PC-9 (cell line): ENCODE measurements around the gene PAK2. TPM values are rescaled to one million over a fixed set of nuclear protein-coding genes. Genes with fewer than 3 reads are reported as not detected.
A peak's percentile ranks its signal among the peaks of the same experiment; 100 is the strongest.
"Not testable (repeated sequence)": the region's sequence is repeated elsewhere in the genome, so short reads cannot be mapped to it uniquely, and the experiment has no call there.

Experiments used
- BruUV-seq: library from RNA; stranded (reverse); fragments of 400-500 nt; replicated peaks from 2 replicates; lab custom pipeline; 2021; lab: Mats Ljungman, UMichigan
- CTCF ChIA-PET: fragments of 300-600 bp; sonication (Branson Sonifier 250); formaldehyde crosslinking; loops from one replicate; lab custom pipeline; 2022; ENCODE audit warnings: antibody characterized with exemption; lab: Charles Lee
- POLR2A ChIA-PET: fragments of 300-600 bp; sonication (Branson Sonifier 250); formaldehyde crosslinking; loops from one replicate; lab custom pipeline; 2022; ENCODE audit warnings: antibody characterized with exemption; ENCODE audit not compliant: unreplicated experiment; lab: Charles Lee
- DNase-seq, 2 experiments: peaks; one replicate each; pipeline versions ENCODE4 v3.0.0 to v3.0.0-alpha.2; 2015 to 2022; ENCODE audit warnings: mixed read lengths in 1 of 2
- H2AFZ ChIP-seq: fragments of 200-600 bp; sonication (generic); 2 replicates; pipeline ENCODE4 v1.8.1; 2017; ENCODE audit warnings: antibody characterized with exemption
- H3F3A ChIP-seq: fragments of 200-600 bp; sonication (generic); 2 replicates; pipeline ENCODE4 v1.8.1; 2017; ENCODE audit warnings: antibody characterized with exemption, mild to moderate bottlenecking, low read depth; ENCODE audit not compliant: insufficient read depth
- H3K27ac ChIP-seq: fragments of 200-600 bp; sonication (generic); 2 replicates; pipeline ENCODE4 v1.6.1; 2016; ENCODE audit warnings: mixed run types
- H3K27me3 ChIP-seq: fragments of 200-600 bp; sonication (generic); 2 replicates; pipeline ENCODE4 v1.6.1; 2016; ENCODE audit warnings: low read depth, mixed run types; ENCODE audit not compliant: insufficient read depth
- H3K36me3 ChIP-seq: fragments of 200-600 bp; sonication (generic); 2 replicates; pipeline ENCODE4 v1.6.1; 2016; ENCODE audit warnings: low read depth, mixed run types
- H3K4me1 ChIP-seq: fragments of 200-600 bp; sonication (generic); replicated peaks from 2 replicates; pipeline ENCODE4 v1.6.1; 2016; ENCODE audit warnings: mixed run types; ENCODE audit not compliant: insufficient read depth
- H3K4me2 ChIP-seq: fragments of 200-600 bp; sonication (generic); 2 replicates; pipeline ENCODE4 v1.6.1; 2017; ENCODE audit warnings: mixed run types
- H3K4me3 ChIP-seq: fragments of 200-600 bp; sonication (generic); 2 replicates; pipeline ENCODE4 v1.6.1; 2016; ENCODE audit warnings: mixed run types
- H3K79me2 ChIP-seq: fragments of 200-600 bp; sonication (generic); 2 replicates; pipeline ENCODE4 v1.6.1; 2017; ENCODE audit warnings: low read depth, mixed run types
- H3K9me2 ChIP-seq: fragments of 200-600 bp; sonication (generic); 2 replicates; pipeline ENCODE4 v1.8.1; 2017; ENCODE audit warnings: mild to moderate bottlenecking; ENCODE audit not compliant: insufficient read depth
- H3K9me3 ChIP-seq: fragments of 200-600 bp; sonication (generic); 2 replicates; pipeline ENCODE4 v1.8.1; 2016; ENCODE audit warnings: low read depth; ENCODE audit not compliant: insufficient read depth
- H4K20me1 ChIP-seq: fragments of 200-600 bp; sonication (generic); 2 replicates; pipeline ENCODE4 v1.8.1; 2017; ENCODE audit not compliant: insufficient read depth
- CTCF ChIP-seq: fragments of 200-600 bp; sonication (generic); conservative IDR thresholded peaks from 2 replicates; pipeline ENCODE4 v1.6.1; 2017; ENCODE audit warnings: mixed run types, antibody characterized with exemption, mild to moderate bottlenecking, moderate library complexity
- EZH2 ChIP-seq: fragments of 200-600 bp; sonication (generic); IDR thresholded peaks from 2 replicates; pipeline ENCODE4 v1.8.0; 2017; ENCODE audit warnings: antibody characterized with exemption, low read depth
- intact Hi-C: fragments of 100-400 bp; cut with micrococcal nuclease; formaldehyde crosslinking; loops from one replicate; pipeline ENCODE4 v1.10.0; 2022; ENCODE audit not compliant: unreplicated experiment
- total RNA-seq: library from RNA; stranded (reverse); gene quantifications from 2 replicates; pipeline ENCODE4 v1.2.3, GENCODE V29; 2021

The PAK2 gene
- total RNA-seq, 1 experiment from 2014 or later = 78.6 TPM

- Histone ChIP-seq H3K27ac (no peak overlapping the region), H3K79me2 (peaks cover 28% of the 10 kb centered on the region), H2AFZ (no peak overlapping the region), H3K4me3 (no peak overlapping the region), H3F3A (peaks cover 22% of the 10 kb centered on the region; the same call in 1 of the 2 replicates), H3K4me2 (no peak overlapping the region), H3K27me3 (no peaks in the 10 kb centered on the region), H4K20me1 (peaks cover 16% of the 10 kb centered on the region), H3K9me2 (no peaks in the 10 kb centered on the region), H3K36me3 (0 out of 2 replicates have a peak, but pooled peaks cover 13% of the 10 kb centered on the region), H3K9me3 (no peaks in the 10 kb centered on the region), H3K4me1 (peaks cover 11% of the 10 kb centered on the region)
- POLR2A ChIA-PET = no interaction called here
- TF ChIP-seq EZH2 (no peak), CTCF (no peak)
- CTCF ChIA-PET = no interaction called here
- intact Hi-C loops = no loop called here
- DNase-seq = no peak
- no TSS peak for BruUV-seq
Observed at GRCh38 chr3:196737655-196738054, 2.0 kb upstream of the PAK2 start.

- H3K79me2 ChIP-seq = peaks cover 58% of the 10 kb centered on the region
- H3K36me3 ChIP-seq = 0 out of 2 replicates have a peak, but pooled peaks cover 2% of the 10 kb centered on the region
- BruUV-seq = TSS peak; percentile 31
- CTCF ChIA-PET = interaction anchor here (0.6 to 1.4 kb wide), 5 partner anchors 22 to 759 kb away, joined by 4 to 12 read pairs (median 6); no protein-coding TSS in a partner anchor
- no peaks in the 10 kb centered on the region for H3K27me3 ChIP-seq
- H3F3A ChIP-seq = peaks cover 25% of the 10 kb centered on the region; the same call in 1 of the 2 replicates
- TF ChIP-seq EZH2 (no peak), CTCF (0 out of 2 replicates have a peak, but pooled peaks have one; percentile 20)
- POLR2A ChIA-PET = interaction anchor here (0.7 kb wide), 2 partner anchors 123 to 504 kb away, joined by 3 read pairs; no protein-coding TSS in a partner anchor
- intact Hi-C loops = loop anchor here (2.0 to 5.0 kb wide), 2 partner anchors 52 to 127 kb away; partner anchors contain the start of gene SENP5
- no peaks in the 10 kb centered on the region for H3K9me3 ChIP-seq
- H4K20me1 ChIP-seq = peaks cover 29% of the 10 kb centered on the region
- H3K4me1 ChIP-seq = peaks cover 11% of the 10 kb centered on the region
- H3K27ac ChIP-seq = peak overlapping the region; percentile 80
- DNase-seq = peak in 1 of 2 experiments; percentile 61
- H3K4me3 ChIP-seq = peak overlapping the region; percentile 85
- H3K4me2 ChIP-seq = peak overlapping the region; percentile 84
- H2AFZ ChIP-seq = peak overlapping the region; percentile 84
- H3K9me2 ChIP-seq = no peaks in the 10 kb centered on the region
Observed at GRCh38 chr3:196740481-196741248, 1.0 kb downstream of the PAK2 start.

DNA sequence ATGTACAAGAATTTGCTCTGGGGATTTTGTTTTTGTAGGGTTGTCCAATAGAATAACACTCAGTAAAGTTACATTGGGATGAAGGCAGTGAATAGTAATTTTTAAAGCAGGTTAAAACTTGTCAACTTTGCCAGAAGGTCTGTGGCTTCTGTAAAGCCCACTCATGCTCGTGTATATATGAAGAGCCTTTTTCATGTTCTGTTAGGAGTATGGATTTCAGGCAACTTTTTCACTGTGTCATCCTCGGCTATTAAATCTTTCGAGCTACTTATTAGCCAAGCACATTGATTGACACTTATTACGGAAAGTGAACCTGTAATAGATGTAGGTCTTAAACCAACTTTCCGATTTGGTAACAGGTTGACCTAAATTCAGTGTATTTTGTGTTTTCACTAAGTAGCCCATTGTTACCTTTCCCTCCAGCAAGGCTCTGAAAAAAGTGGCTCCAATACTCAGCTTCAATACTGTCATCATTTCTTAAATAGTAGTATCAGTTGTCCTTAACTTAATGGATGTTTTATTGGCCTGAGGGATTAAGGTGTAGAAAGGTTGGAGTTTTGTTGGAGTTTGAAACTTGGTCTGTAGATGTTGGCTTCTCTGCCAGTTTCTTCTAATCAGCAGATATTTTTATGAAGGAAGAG lies 1.7 kb downstream of the PAK2 start:
- H3F3A ChIP-seq = peaks cover 24% of the 10 kb centered on the region; the same call in 1 of the 2 replicates
- no peaks in the 10 kb centered on the region for H3K27me3 ChIP-seq
- intact Hi-C loops = loop anchor here (2.0 to 5.0 kb wide), 2 partner anchors 51 to 126 kb away; partner anchors contain the start of gene SENP5
- peaks cover 33% of the 10 kb centered on the region for H4K20me1 ChIP-seq
- DNase-seq = no peak
- ChIA-PET CTCF (no interaction called here), POLR2A (no interaction called here)
- no peak for TF ChIP-seq EZH2
- 0 out of 2 replicates have a peak, but pooled peaks have one; percentile 8 for TF ChIP-seq CTCF
- H3K79me2 ChIP-seq = peaks cover 65% of the 10 kb centered on the region
- peak overlapping the region; percentile 84 for H3K4me2 ChIP-seq
- peaks cover 11% of the 10 kb centered on the region for H3K4me1 ChIP-seq
- H3K36me3 ChIP-seq = 0 out of 2 replicates have a peak, but pooled peaks cover 6% of the 10 kb centered on the region
- no TSS peak for BruUV-seq
- H2AFZ ChIP-seq = peak overlapping the region; percentile 84
- peak overlapping the region; percentile 80 for H3K27ac ChIP-seq
- no peaks in the 10 kb centered on the region for H3K9me3 ChIP-seq
- H3K9me2 ChIP-seq = no peaks in the 10 kb centered on the region
- H3K4me3 ChIP-seq = peak overlapping the region; percentile 85

GRCh38 chr3:196743569-196743968 lies 3.9 kb downstream of the PAK2 start:
- not testable (repeated sequence) for H3K4me2 ChIP-seq
- H4K20me1 ChIP-seq = peaks cover 48% of the 10 kb centered on the region

More at GRCh38 chr3:196743569-196743968, 3.9 kb downstream of the PAK2 start:
- peaks cover 87% of the 10 kb centered on the region for H3K79me2 ChIP-seq
- intact Hi-C loops = loop anchor here (5.0 kb wide), 1 partner anchor 124 kb away; the partner anchor contains the start of gene SENP5
- H2AFZ ChIP-seq, H3K27me3 ChIP-seq, CTCF ChIA-PET, H3K27ac ChIP-seq, DNase-seq, H3K9me3 ChIP-seq, H3K4me3 ChIP-seq, POLR2A ChIA-PET, BruUV-seq, H3K9me2 ChIP-seq: not testable (repeated sequence)
- H3K36me3 ChIP-seq = peaks cover 12% of the 10 kb centered on the region; the same call in 1 of the 2 replicates
- peaks cover 24% of the 10 kb centered on the region; the same call in 1 of the 2 replicates for H3F3A ChIP-seq
- peaks cover 11% of the 10 kb centered on the region for H3K4me1 ChIP-seq
